SK-N-MC (cell line): ENCODE measurements around the gene FBXL14.

Experiments used
- EZH2 ChIP-seq: fragments of 200-600 bp; sonication (generic); IDR thresholded peaks from one replicate; pipeline ENCODE4 v1.6.1; 2017; ENCODE audit warnings: antibody characterized with exemption
- POLR2AphosphoS5 ChIP-seq: IDR thresholded peaks from 2 replicates; pipeline ENCODE4 v1.6.1; 2012; ENCODE audit warnings: mild to moderate bottlenecking, low read depth, low read length, borderline replicate concordance

- TF ChIP-seq POLR2AphosphoS5 (no peak), EZH2 (no peak)
Observed at GRCh38 chr12:1632702-1633101, 38.3 kb upstream of the FBXL14 start.
